GM12878 (cell line): ENCODE results near the gene OR11H6. TPM values are rescaled to one million over a fixed set of nuclear protein-coding genes. Genes with fewer than 3 reads are reported as not detected.
"Not testable (repeated sequence)": the region's sequence is repeated elsewhere in the genome, so short reads cannot be mapped to it uniquely, and the experiment has no call there.

Experiments used
- ATAC-seq: fragments of 200-7000 bp; cut with Tn5 transposase; 3 replicates; pipeline ENCODE4 v1.9.1; 2020; ENCODE audit warnings: mild to moderate bottlenecking, moderate library complexity
- BruUV-seq: library from RNA; stranded (reverse); fragments of 400-500 nt; replicated peaks from 2 replicates; lab custom pipeline; 2021; lab: Mats Ljungman, UMichigan
- CTCF ChIA-PET: fragments of 300-600 bp; sonication (Branson Sonifier 250); formaldehyde crosslinking; extraction: SDS; loops from one replicate; lab custom pipeline; 2021; ENCODE audit warnings: inconsistent platforms; lab: Yijun Ruan, JAX
- POLR2A ChIA-PET: fragments of 350-600 bp; formaldehyde crosslinking; extraction: SDS; loops from one replicate; lab custom pipeline; 2021; ENCODE audit warnings: inconsistent platforms; lab: Charles Lee
- RAD21 ChIA-PET: fragments of 300-600 bp; sonication (Branson Sonifier 250); formaldehyde crosslinking; loops from one replicate; lab custom pipeline; 2023; ENCODE audit warnings: antibody characterized with exemption; ENCODE audit not compliant: unreplicated experiment; lab: Charles Lee
- SMC1A ChIA-PET: fragments of 300-600 bp; sonication (Branson Sonifier 250); formaldehyde crosslinking; loops from one replicate; lab custom pipeline; 2023; ENCODE audit not compliant: unreplicated experiment, uncharacterized antibody; lab: Charles Lee
- DNase-seq: peaks from one replicate; pipeline ENCODE4 v3.0.0-alpha.2; 2011; ENCODE audit warnings: low read depth, low spot score
- FAIRE-seq: peaks from 3 replicates; lab custom pipeline; 2011; peaks lifted over from hg19 to GRCh38; lab: Jason Lieb, UNC
- H2AFZ ChIP-seq: 2 replicates; pipeline ENCODE4 v1.6.0; 2011; ENCODE audit warnings: low read depth, low read length, control low read depth; ENCODE audit not compliant: control insufficient read depth
- H3K27ac ChIP-seq: 2 replicates; pipeline ENCODE4 v1.5.1; 2011; ENCODE audit warnings: control low read depth; ENCODE audit not compliant: control insufficient read depth, insufficient read depth
- H3K27me3 ChIP-seq, 2 experiments: replicated peaks in 1 of 2; 2 replicates each; pipeline versions ENCODE4 v1.6.0 to v1.6.1; 2011; ENCODE audit warnings: low read length in 1 of 2; ENCODE audit not compliant: control insufficient read depth in 2 of 2, insufficient read depth in 2 of 2
- H3K36me3 ChIP-seq, 2 experiments: 2 replicates each; pipeline ENCODE4 v1.5.1; 2011; ENCODE audit warnings: low read length in 1 of 2; ENCODE audit not compliant: control insufficient read depth in 2 of 2, insufficient read depth in 2 of 2
- H3K4me1 ChIP-seq: 2 replicates; pipeline ENCODE4 v1.6.1; 2011; ENCODE audit warnings: mild to moderate bottlenecking, low read length, moderate library complexity, mixed read lengths; ENCODE audit not compliant: control insufficient read depth, insufficient read depth
- H3K4me2 ChIP-seq: 2 replicates; pipeline ENCODE4 v1.6.0; 2011; ENCODE audit warnings: control low read depth; ENCODE audit not compliant: control insufficient read depth, insufficient read depth
- H3K4me3 ChIP-seq: fragments of 200-600 bp; sonication (generic); 2 replicates; pipeline ENCODE4 v1.5.1; 2016
- H3K79me2 ChIP-seq: 2 replicates; pipeline ENCODE4 v1.6.0; 2011; ENCODE audit warnings: low read length; ENCODE audit not compliant: control insufficient read depth, insufficient read depth
- H3K9ac ChIP-seq: 2 replicates; pipeline ENCODE4 v1.8.0; 2011; ENCODE audit warnings: low read length, control low read depth, mixed read lengths; ENCODE audit not compliant: control insufficient read depth, insufficient read depth
- H3K9me3 ChIP-seq: replicated peaks from 3 replicates; pipeline ENCODE4 v1.5.1; 2011; ENCODE audit warnings: mild to moderate bottlenecking, low read length; ENCODE audit not compliant: control insufficient read depth, insufficient read depth
- H4K20me1 ChIP-seq: 2 replicates; pipeline ENCODE4 v1.6.0; 2011; ENCODE audit not compliant: control insufficient read depth, insufficient read depth
- BMI1 ChIP-seq: fragments of 450-650 bp; IDR thresholded peaks from 2 replicates; pipeline ENCODE4 v1.6.1; 2016; ENCODE audit warnings: mild to moderate bottlenecking, moderate library complexity, borderline replicate concordance
- CBX5 ChIP-seq: sonication (generic); IDR thresholded peaks from 2 replicates; pipeline ENCODE4 v1.6.1; 2016; ENCODE audit warnings: low read depth, moderate library complexity, mild to moderate bottlenecking, inconsistent platforms
- CHD2 ChIP-seq: IDR thresholded peaks from 2 replicates; pipeline ENCODE4 v1.6.1; 2011; ENCODE audit warnings: low read depth, low read length, improper control_type of control experiment, borderline replicate concordance
- CREB1 ChIP-seq: IDR thresholded peaks from 2 replicates; pipeline ENCODE4 v1.6.1; 2012; ENCODE audit warnings: low read depth, mild to moderate bottlenecking, inconsistent platforms
- MLLT1 ChIP-seq: fragments of 450-650 bp; IDR thresholded peaks from 2 replicates; pipeline ENCODE4 v1.6.1; 2016; ENCODE audit warnings: mild to moderate bottlenecking
- MTA2 ChIP-seq: fragments of 450-650 bp; IDR thresholded peaks from 2 replicates; pipeline ENCODE4 v1.6.1; 2016; ENCODE audit warnings: low read depth, mild to moderate bottlenecking, moderate library complexity
- NFYB ChIP-seq: IDR thresholded peaks from 2 replicates; pipeline ENCODE4 v1.6.1; 2011; ENCODE audit warnings: low read depth, mild to moderate bottlenecking, low read length, improper control_type of control experiment, moderate library complexity; ENCODE audit not compliant: insufficient read depth
- NR2C2 ChIP-seq: IDR thresholded peaks from 2 replicates; pipeline ENCODE4 v1.6.1; 2011; ENCODE audit warnings: borderline replicate concordance, low read depth; ENCODE audit not compliant: control insufficient read depth, insufficient read length
- POU2F2 ChIP-seq: IDR thresholded peaks from 3 replicates; pipeline ENCODE4 v1.6.1; 2011; ENCODE audit warnings: low read depth, mild to moderate bottlenecking, low read length, borderline replicate concordance
- RBBP5 ChIP-seq: fragments of 200-600 bp; sonication (generic); conservative IDR thresholded peaks from 2 replicates; pipeline ENCODE4 v1.6.1; 2016
- REST ChIP-seq: IDR thresholded peaks from 2 replicates; pipeline ENCODE4 v1.6.1; 2012; ENCODE audit warnings: mild to moderate bottlenecking, low read depth, low read length
- ZNF207 ChIP-seq: fragments of 450-650 bp; IDR thresholded peaks from 2 replicates; pipeline ENCODE4 v1.6.1; 2014; ENCODE audit warnings: antibody characterized with exemption, mild to moderate bottlenecking, borderline replicate concordance
- WGBS: methylation state at CpG from one replicate; pipeline ENCODE4 v1.1.6; 2016; ENCODE audit warnings: low lambda C conversion rate; ENCODE audit not compliant: insufficient replicate concordance, insufficient coverage; ENCODE audit errors: missing lambda C conversion rate; 5-methylcytosine and 5-hydroxymethylcytosine counted together
- in situ Hi-C: fragments of 300-500 bp; cut with MboI; formaldehyde crosslinking; loops from 9 replicates; pipeline ENCODE4 v1.14.3; 2018; ENCODE audit warnings: mixed read lengths
- intact Hi-C: fragments of 100-400 bp; cut with micrococcal nuclease; formaldehyde crosslinking; loops from one replicate; pipeline ENCODE4 v1.14.2; 2022; ENCODE audit not compliant: unreplicated experiment
- polyA plus RNA-seq, 11 experiments: library from polyadenylated mRNA; depleted of rRNA in 4 of 11; unstranded in 6 of 11; stranded (reverse) in 5 of 11; fragments of >200 nt; fragmentation: Nextera tagmentation in 4 of 11; fragmentation: Illumina TruSeq in 1 of 11; extraction: Ambion mirVana in 4 of 11; extraction: Trizol in 1 of 11; gene quantifications; 1 replicate in 1 of 11; 2 replicates in 10 of 11; pipeline versions ENCODE4 v1.2.1 to v1.2.3, GENCODE V29; 2011 to 2016; ENCODE audit warnings: inconsistent platforms in 2 of 11, missing spikeins in 2 of 11, low read depth in 1 of 11
- total RNA-seq, 4 experiments: library from RNA; depleted of rRNA in 3 of 4; stranded (reverse); fragments of >200 nt in 3 of 4; fragmentation: Illumina TruSeq in 1 of 4; extraction: Trizol in 1 of 4; gene quantifications; 2 replicates each; pipeline versions ENCODE4 v1.2.1 to v1.2.3, GENCODE V29; 2013 to 2021
- TF ChIP-seq, protein P1 (sequence below): IDR thresholded peaks from 2 replicates; pipeline ENCODE4 v1.6.1; 2011; ENCODE audit warnings: mild to moderate bottlenecking, low read depth, low read length, moderate library complexity; ENCODE audit not compliant: insufficient replicate concordance

OR11H6 gene
- total and polyA plus RNA-seq, 10 of the 15 experiments (the other 5 are each of a cell fraction or from before 2014, with no cell fraction given), result not detected

DNA sequence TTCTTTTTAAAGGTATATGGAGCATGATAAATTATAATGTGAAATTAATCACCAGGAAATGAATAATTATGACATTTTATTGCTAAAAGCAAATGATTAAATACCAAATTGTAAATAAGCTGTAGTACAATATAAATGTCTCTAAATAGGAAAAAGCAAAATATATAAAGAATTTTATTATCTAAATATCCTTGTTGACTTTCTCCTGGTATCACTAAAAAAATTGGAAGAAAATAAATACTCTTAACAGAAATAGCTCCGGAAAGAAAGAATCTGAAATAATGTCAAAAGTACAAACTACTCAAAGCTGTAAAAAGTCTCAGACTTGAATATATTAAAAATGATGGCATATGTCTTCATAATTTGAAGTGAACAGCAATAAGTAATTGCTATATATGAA lies 5.2 kb downstream of the OR11H6 start, which contains the start of gene OR11H7:
Gene OR11H7, plus strand, starts transcription at position 301 of the 400 bp plus-strand sequence.
- H3K4me3 ChIP-seq, result no peak within 1 kb of the TSS
- H3K27me3 ChIP-seq, result no peaks in the 10 kb centered on the region
- H3K9me3 ChIP-seq, result no peaks in the 10 kb centered on the region
- no TSS peak for BruUV-seq
- TF ChIP-seq, protein P1, sequence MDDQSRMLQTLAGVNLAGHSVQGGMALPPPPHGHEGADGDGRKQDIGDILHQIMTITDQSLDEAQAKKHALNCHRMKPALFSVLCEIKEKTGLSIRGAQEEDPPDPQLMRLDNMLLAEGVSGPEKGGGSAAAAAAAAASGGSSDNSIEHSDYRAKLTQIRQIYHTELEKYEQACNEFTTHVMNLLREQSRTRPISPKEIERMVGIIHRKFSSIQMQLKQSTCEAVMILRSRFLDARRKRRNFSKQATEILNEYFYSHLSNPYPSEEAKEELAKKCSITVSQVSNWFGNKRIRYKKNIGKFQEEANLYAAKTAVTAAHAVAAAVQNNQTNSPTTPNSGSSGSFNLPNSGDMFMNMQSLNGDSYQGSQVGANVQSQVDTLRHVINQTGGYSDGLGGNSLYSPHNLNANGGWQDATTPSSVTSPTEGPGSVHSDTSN, result no peak
- TF ChIP-seq ZNF207 (no peak), NR2C2 (no peak), BMI1 (no peak), MTA2 (no peak), CREB1 (no peak), RBBP5 (no peak), REST (no peak), MLLT1 (no peak), NFYB (no peak), CBX5 (no peak), POU2F2 (no peak), CHD2 (no peak)
- TF ChIP-seq, all 136 proteins: peak for 0
- no peak within 1 kb of the TSS for H3K27ac ChIP-seq
- H3K4me1 ChIP-seq, result no peaks in the 10 kb centered on the region
- in situ Hi-C loops, result loop anchor here (5.0 kb wide), 1 partner anchor 41 kb away; no protein-coding TSS in a partner anchor
- CTCF ChIA-PET, result interaction anchor here (1.1 kb wide), 1 partner anchor 67 kb away, joined by 3 read pairs; no protein-coding TSS in a partner anchor
- no peak for DNase-seq
- H4K20me1 ChIP-seq, result no peaks in the 10 kb centered on the region
- no peaks in the 10 kb centered on the region for H3K36me3 ChIP-seq
- ATAC-seq, result no peak
- H3K9ac ChIP-seq, result no peak within 1 kb of the TSS
- no peaks in the 10 kb centered on the region for H3K79me2 ChIP-seq
- FAIRE-seq, result no peak
- intact Hi-C loops, result no loop called here
- no peak within 1 kb of the TSS for H2AFZ ChIP-seq
- no peak within 1 kb of the TSS for H3K4me2 ChIP-seq
- RAD21 ChIA-PET, result interaction anchor here (0.6 kb wide), 1 partner anchor 20 kb away, joined by 4 read pairs; no protein-coding TSS in a partner anchor
- POLR2A ChIA-PET, result no interaction called here
- 46% methylated on average over 1 of the region's 1 CpG for WGBS
- SMC1A ChIA-PET, result interaction anchor here (1.4 kb wide), 1 partner anchor 20 kb away, joined by 4 read pairs; no protein-coding TSS in a partner anchor

- in situ Hi-C loops, H3K9ac ChIP-seq, H2AFZ ChIP-seq, POLR2A ChIA-PET, H4K20me1 ChIP-seq, FAIRE-seq, H3K4me2 ChIP-seq, H3K9me3 ChIP-seq, H3K27me3 ChIP-seq, RAD21 ChIA-PET, intact Hi-C loops, H3K4me1 ChIP-seq, H3K79me2 ChIP-seq, H3K36me3 ChIP-seq, SMC1A ChIA-PET, CTCF ChIA-PET, DNase-seq, H3K27ac ChIP-seq, H3K4me3 ChIP-seq, BruUV-seq, ATAC-seq: not testable (repeated sequence)
- 72% methylated on average over 3 of the region's 4 CpGs for WGBS
Measured at GRCh38 chr14:20235415-20235814, 11.9 kb downstream of the OR11H6 start.
